Measurements from ENCODE around the gene BPIFB4.

DNA sequence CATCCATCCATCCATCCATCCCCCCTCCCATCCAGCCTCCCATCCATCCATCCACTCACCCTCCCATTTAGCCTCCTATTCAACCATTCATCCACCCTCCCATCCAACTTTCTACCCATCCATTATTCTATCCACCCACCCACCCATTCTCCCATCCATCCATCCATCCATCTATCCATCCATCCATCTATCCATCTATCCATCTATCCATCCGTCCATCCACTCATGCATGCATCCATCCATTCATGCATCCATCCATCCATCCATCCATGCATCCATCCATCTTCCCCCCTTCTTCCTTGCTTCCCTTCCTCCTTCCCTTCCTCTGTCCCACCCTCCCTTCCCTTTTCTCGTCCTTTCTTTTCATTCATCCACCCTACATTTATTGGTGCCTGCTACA, 4.8 kb upstream of the BPIFB4 start:
- TF ChIP-seq CTCF (IDR thresholded peaks at IDR 0.05 in 8 of 11, conservative IDR thresholded peaks at IDR 0.05 in 3 of 11) (no peak), POLR2AphosphoS5 (IDR thresholded peaks at IDR 0.05) (no peak), POLR2A (IDR thresholded peaks at IDR 0.05) (no peak)
